Hepatocyte (in vitro differentiated cells): ENCODE measurements around the gene IGFBP6. TPM values are rescaled to one million over a fixed set of nuclear protein-coding genes. Genes with fewer than 3 reads are reported as not detected.

Experiments
- DNase-seq: peaks from one replicate; pipeline ENCODE4 v3.0.0-alpha.2; 2016; ENCODE audit warnings: low spot score
- H2AFZ ChIP-seq: fragments of 200-600 bp; sonication (generic); 2 replicates; pipeline ENCODE4 v1.6.0; 2016; ENCODE audit warnings: antibody characterized with exemption, mild to moderate bottlenecking
- H3K27ac ChIP-seq: fragments of 200-600 bp; sonication (generic); 2 replicates; pipeline ENCODE4 v1.5.1; 2016; ENCODE audit warnings: mild to moderate bottlenecking
- H3K27me3 ChIP-seq: fragments of 200-600 bp; sonication (generic); 2 replicates; pipeline ENCODE4 v1.6.1; 2016
- H3K36me3 ChIP-seq: fragments of 200-600 bp; sonication (generic); replicated peaks from 2 replicates; pipeline ENCODE4 v1.5.1; 2016; ENCODE audit warnings: low read depth; ENCODE audit not compliant: insufficient read depth
- H3K4me1 ChIP-seq: fragments of 200-600 bp; sonication (generic); 2 replicates; pipeline ENCODE4 v1.5.1; 2016; ENCODE audit warnings: mild to moderate bottlenecking, moderate library complexity; ENCODE audit not compliant: insufficient read depth
- H3K4me2 ChIP-seq: fragments of 200-600 bp; sonication (generic); 2 replicates; pipeline ENCODE4 v1.6.0; 2016
- H3K4me3 ChIP-seq: fragments of 200-600 bp; sonication (generic); 2 replicates; pipeline ENCODE4 v1.5.1; 2016; ENCODE audit warnings: mild to moderate bottlenecking
- H3K79me2 ChIP-seq: fragments of 200-600 bp; sonication (generic); 2 replicates; pipeline ENCODE4 v1.6.0; 2017; ENCODE audit warnings: mild to moderate bottlenecking
- H3K9me2 ChIP-seq: fragments of 200-600 bp; sonication (generic); replicated peaks from 2 replicates; pipeline ENCODE4 v1.6.0; 2017; ENCODE audit warnings: mild to moderate bottlenecking; ENCODE audit not compliant: insufficient read depth
- H3K9me3 ChIP-seq: fragments of 200-600 bp; sonication (generic); 2 replicates; pipeline ENCODE4 v1.5.1; 2016; ENCODE audit warnings: low read depth, mild to moderate bottlenecking
- H4K20me1 ChIP-seq: fragments of 200-600 bp; sonication (generic); 2 replicates; pipeline ENCODE4 v1.6.0; 2016; ENCODE audit warnings: mild to moderate bottlenecking; ENCODE audit not compliant: insufficient read depth, poor library complexity, severe bottlenecking
- CTCF ChIP-seq: fragments of 200-600 bp; sonication (generic); IDR thresholded peaks from 2 replicates; pipeline ENCODE4 v1.5.1; 2016; ENCODE audit warnings: antibody characterized with exemption, mild to moderate bottlenecking; ENCODE audit not compliant: poor library complexity
- EZH2 ChIP-seq: fragments of 200-600 bp; sonication (generic); IDR thresholded peaks from 2 replicates; pipeline ENCODE4 v1.6.1; 2016; ENCODE audit warnings: antibody characterized with exemption, mild to moderate bottlenecking, borderline replicate concordance
- EZH2phosphoT487 ChIP-seq: fragments of 200-600 bp; sonication (generic); IDR thresholded peaks from one replicate; pipeline ENCODE4 v1.6.1; 2018; ENCODE audit warnings: antibody characterized with exemption, mild to moderate bottlenecking, low read depth, moderate library complexity; ENCODE audit not compliant: unreplicated experiment, severe bottlenecking
- WGBS: methylation state at CpG from one replicate; pipeline ENCODE4 v1.1.6; 2016; ENCODE audit warnings: low lambda C conversion rate; ENCODE audit errors: missing lambda C conversion rate; 5-methylcytosine and 5-hydroxymethylcytosine counted together
- polyA plus RNA-seq: library from polyadenylated mRNA; unstranded; fragments of >200 nt; fragmentation: Nextera tagmentation; extraction: Ambion mirVana; gene quantifications from 2 replicates; pipeline ENCODE4 v1.2.1, GENCODE V29; 2016
- total RNA-seq: library from RNA; depleted of rRNA; stranded (reverse); fragments of >200 nt; gene quantifications from 2 replicates; pipeline ENCODE4 v1.2.3, GENCODE V29; 2014

IGFBP6 gene
- total RNA-seq (21.8 and 25.1 TPM in 2 replicates), polyA plus RNA-seq (81.2 and 86.0 TPM in 2 replicates)

GRCh38 chr12:53097564-53098353, at the start of gene IGFBP6:
IGFBP6 (plus strand) TSS chr12:53097667; CDS start chr12:53097718, 51 bp downstream.
- peak within 1 kb of the TSS; percentile 70 for H3K4me3 ChIP-seq
- no peaks in the 10 kb centered on the region for H3K9me2 ChIP-seq
- H3K27me3 ChIP-seq: no peaks in the 10 kb centered on the region
- peak within 1 kb of the TSS; percentile 88 for H3K27ac ChIP-seq
- peak within 1 kb of the TSS; percentile 99 for H3K4me2 ChIP-seq
- peaks cover 30% of the 10 kb centered on the region for H3K4me1 ChIP-seq
- DNase-seq: peak; percentile 82
- no peaks in the 10 kb centered on the region for H3K79me2 ChIP-seq
- H3K9me3 ChIP-seq: no peaks in the 10 kb centered on the region
- H2AFZ ChIP-seq: peak within 1 kb of the TSS; percentile 91
- TF ChIP-seq CTCF (no peak), EZH2 (no peak)
- no peaks in the 10 kb centered on the region for H4K20me1 ChIP-seq
- no peaks in the 10 kb centered on the region for H3K36me3 ChIP-seq
- WGBS: under 1% methylated on average over 27 of the region's 51 CpGs

- Histone ChIP-seq H3K36me3 (no peaks in the 10 kb centered on the region), H4K20me1 (no peaks in the 10 kb centered on the region), H3K4me2 (peak overlapping the region; percentile 83), H3K27me3 (no peaks in the 10 kb centered on the region), H3K9me3 (no peaks in the 10 kb centered on the region), H3K4me1 (peaks cover 79% of the 10 kb centered on the region), H3K4me3 (no peak overlapping the region), H3K79me2 (peaks cover 39% of the 10 kb centered on the region), H3K27ac (peak overlapping the region; percentile 99), H2AFZ (no peak overlapping the region), H3K9me2 (no peaks in the 10 kb centered on the region)
- WGBS: 35% methylated on average over 10 of the region's 10 CpGs
- peak; percentile 18 for TF ChIP-seq CTCF
- TF ChIP-seq EZH2phosphoT487: no peak
- TF ChIP-seq EZH2: no peak
- DNase-seq: peak; percentile 55
These were observed 49.3 kb upstream of the IGFBP6 start for GRCh38 chr12:53048033-53048779.

GRCh38 chr12:53048780-53049401, 48.6 kb upstream of the IGFBP6 start:
- H3K4me2 ChIP-seq: peak overlapping the region; percentile 83
- no peaks in the 10 kb centered on the region for H3K9me3 ChIP-seq
- TF ChIP-seq EZH2: no peak
- TF ChIP-seq EZH2phosphoT487: no peak
- TF ChIP-seq CTCF: no peak
- no peaks in the 10 kb centered on the region for H3K27me3 ChIP-seq
- no peaks in the 10 kb centered on the region for H3K9me2 ChIP-seq
- H3K79me2 ChIP-seq: peaks cover 39% of the 10 kb centered on the region
- H2AFZ ChIP-seq: no peak overlapping the region
- 30% methylated on average over 5 of the region's 6 CpGs for WGBS
- peak; percentile 75 for DNase-seq
- peaks cover 80% of the 10 kb centered on the region for H3K4me1 ChIP-seq
- H3K27ac ChIP-seq: peak overlapping the region; percentile 99
- peak overlapping the region; percentile 34 for H3K4me3 ChIP-seq
- H3K36me3 ChIP-seq: no peaks in the 10 kb centered on the region
- no peaks in the 10 kb centered on the region for H4K20me1 ChIP-seq
